Inflammatory macrophage treated with lipopolysaccharide for 1 hour (primary cell): Measurements from ENCODE around the gene TBX2.
"Not testable (repeated sequence)": the region's sequence is repeated elsewhere in the genome, so short reads cannot be mapped to it uniquely, and the experiment has no call there.

Source experiments
- DNase-seq, 2 donors: peaks; one replicate each; pipeline ENCODE4 v3.0.0-alpha.2; 2020 to 2022

The TBX2 gene

DNA sequence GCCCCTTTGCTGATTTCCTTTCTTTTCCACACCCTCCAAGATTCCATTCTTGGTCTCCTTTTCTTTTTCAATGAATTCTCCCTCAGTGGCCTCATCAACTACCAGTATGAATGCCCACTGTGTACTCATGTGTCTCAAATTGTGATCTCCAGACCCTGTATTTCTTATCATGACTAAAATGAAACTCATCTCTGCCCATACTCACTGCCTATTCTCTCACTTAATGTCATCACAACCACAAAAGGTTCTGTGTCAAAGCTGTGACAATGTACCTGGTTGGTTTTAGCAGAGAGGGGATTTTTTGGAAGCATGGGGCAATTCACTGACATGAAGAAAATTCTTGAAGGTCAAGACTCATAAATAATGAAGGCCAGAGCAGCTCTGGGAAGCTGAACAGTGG is 41.1 kb downstream of the TBX2 start:
- no peak for DNase-seq

GRCh38 chr17:61441507-61441906 is 41.9 kb downstream of the TBX2 start:
- not testable (repeated sequence) for DNase-seq

DNA sequence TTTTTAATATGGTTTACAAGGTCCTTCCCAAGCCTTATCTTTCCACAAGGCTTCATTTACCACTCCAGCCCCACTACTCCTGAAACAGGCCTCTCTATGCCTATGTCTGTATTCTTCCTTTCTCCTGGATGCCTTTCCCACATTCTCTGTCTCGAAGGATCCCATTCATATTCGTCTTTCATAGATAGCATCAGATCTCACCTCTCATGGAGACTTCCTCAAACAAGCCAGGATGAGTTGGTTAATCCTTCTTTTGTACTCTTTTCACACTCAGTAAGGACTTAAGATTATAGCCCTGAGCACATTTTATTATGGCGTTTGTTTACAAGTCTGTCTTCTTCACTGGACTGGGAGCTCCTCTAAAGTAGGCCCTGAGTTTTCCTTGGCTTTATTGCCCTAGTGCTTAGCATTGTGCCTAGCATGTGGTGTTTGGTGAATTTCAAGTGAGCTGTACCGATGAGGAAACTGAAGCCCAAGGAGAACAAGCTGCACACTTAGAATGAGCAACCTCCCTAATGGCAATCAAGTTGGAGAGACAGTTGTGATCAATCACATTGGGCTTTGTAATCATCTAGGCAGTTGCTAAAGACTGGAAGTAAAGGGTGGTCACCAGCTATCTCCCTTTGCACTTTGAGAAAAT is 42.6 kb downstream of the TBX2 start:
- DNase-seq: no peak

DNA sequence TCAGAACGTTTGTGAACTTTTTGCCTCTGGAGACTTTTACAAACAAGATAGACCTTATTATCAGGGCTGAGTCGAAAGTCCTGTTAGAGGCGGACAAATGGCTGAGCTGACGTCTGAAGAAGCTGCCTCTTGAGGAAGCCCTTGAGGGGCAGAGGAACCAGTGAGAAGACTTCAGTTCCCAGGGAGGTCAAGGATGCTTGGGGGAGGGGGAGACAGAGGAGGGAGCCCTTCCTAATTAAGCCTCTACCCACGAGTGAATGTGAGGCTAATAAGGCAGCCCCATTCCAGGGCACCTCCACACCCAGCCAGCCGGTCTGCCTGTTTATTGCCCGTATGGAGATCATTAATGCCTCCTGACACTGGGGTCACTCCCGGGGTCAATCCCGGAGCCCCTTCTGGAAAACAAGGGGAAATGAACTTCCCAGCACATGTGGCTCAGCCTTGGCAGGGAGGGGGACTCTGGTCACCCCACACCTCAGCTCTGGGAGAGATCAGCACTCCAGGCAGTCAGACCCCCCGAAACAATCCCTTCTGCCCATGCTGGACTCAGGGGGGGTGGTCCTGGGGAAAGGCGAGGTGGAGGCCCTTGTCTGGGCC is 43.3 kb downstream of the TBX2 start:
- DNase-seq: no peak

DNA sequence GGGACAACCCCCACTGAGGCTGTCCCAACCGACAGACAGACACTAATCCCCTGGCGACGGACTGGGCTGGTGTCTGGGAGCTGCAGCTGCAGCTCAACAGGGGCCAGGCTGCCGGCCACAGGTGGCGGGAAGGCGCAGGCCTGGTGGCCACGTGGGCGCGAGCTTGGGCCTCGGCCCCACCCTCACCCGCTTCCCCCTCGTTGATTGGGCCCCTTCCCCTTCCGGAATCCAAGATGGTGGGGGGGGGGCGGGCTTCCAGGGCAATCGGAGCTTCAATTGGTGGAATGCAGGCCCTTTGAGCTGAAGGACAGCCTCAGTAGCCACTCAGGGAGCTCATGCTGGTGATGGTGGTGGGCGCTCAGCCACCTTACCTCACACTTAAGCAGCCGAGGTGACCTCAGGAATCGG is 43.8 kb downstream of the TBX2 start:
- no peak for DNase-seq

GRCh38 chr17:61444075-61444474 is 44.4 kb downstream of the TBX2 start:
- no peak for DNase-seq

- no peak for DNase-seq
Measured at GRCh38 chr17:61444831-61445230, 45.2 kb downstream of the TBX2 start.

- no peak for DNase-seq
Measured at GRCh38 chr17:61447358-61447757, 47.7 kb downstream of the TBX2 start.

DNA sequence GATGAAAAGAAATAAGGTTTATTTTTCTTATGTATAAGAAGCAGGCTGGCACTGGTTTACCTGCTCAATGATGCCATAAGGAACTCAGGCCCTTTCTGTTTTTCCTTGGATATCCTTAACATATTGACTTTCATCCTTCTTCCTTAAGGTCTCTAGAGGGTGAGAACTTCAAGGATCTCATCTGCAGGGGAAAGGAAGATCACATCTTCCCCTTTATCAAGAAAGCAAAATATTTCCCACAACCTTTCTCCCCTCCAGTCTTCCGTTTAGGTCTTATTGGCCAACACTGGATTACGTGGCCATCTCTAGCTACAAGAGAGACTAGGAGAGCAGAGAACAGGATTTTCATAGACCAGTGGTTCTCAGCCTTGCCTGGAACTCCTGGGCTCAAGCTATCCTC is 48.4 kb downstream of the TBX2 start:
- no peak for DNase-seq

DNA sequence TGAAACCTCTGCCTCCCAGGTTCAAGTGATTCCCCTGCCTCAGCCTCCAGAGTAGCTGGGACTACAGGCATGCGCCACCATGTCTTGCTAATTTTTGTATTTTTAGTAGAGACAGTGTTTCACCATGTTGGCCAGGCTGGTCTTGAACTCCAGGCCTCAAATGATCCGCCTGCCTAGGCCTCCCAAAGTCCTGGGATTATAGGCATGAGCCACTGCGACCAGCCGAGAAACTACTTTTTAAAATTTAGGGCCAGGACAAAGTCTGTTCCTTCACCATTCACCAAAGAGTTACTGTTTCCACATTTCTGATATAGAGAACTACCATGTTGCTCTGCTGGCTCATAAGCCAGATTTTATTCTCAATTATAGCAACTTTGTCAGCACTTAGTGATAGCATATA is 49.5 kb downstream of the TBX2 start:
- not testable (repeated sequence) for DNase-seq

GRCh38 chr17:61449707-61450640 is 50.3 kb downstream of the TBX2 start:
- DNase-seq: no peak

GRCh38 chr17:61450641-61451537 is 51.2 kb downstream of the TBX2 start:
- DNase-seq: no peak

GRCh38 chr17:61451538-61452300 is 52.1 kb downstream of the TBX2 start:
- DNase-seq: no peak

GRCh38 chr17:61452301-61453290 is 53.0 kb downstream of the TBX2 start, which contains the start of gene TBX4:
Gene TBX4, plus strand, starts transcription at chr17:61452422. Its CDS starts 4,069 bp downstream, at chr17:61456491.
- DNase-seq: no peak

GRCh38 chr17:61453566-61454380 is 54.1 kb downstream of the TBX2 start:
- no peak for DNase-seq

- no peak for DNase-seq
Measured at GRCh38 chr17:61454381-61455323, 55.0 kb downstream of the TBX2 start.

- DNase-seq: no peak
Measured at GRCh38 chr17:61455324-61456060, 55.8 kb downstream of the TBX2 start.
